ENCODE results near the gene SFXN3.

The SFXN3 gene

DNA sequence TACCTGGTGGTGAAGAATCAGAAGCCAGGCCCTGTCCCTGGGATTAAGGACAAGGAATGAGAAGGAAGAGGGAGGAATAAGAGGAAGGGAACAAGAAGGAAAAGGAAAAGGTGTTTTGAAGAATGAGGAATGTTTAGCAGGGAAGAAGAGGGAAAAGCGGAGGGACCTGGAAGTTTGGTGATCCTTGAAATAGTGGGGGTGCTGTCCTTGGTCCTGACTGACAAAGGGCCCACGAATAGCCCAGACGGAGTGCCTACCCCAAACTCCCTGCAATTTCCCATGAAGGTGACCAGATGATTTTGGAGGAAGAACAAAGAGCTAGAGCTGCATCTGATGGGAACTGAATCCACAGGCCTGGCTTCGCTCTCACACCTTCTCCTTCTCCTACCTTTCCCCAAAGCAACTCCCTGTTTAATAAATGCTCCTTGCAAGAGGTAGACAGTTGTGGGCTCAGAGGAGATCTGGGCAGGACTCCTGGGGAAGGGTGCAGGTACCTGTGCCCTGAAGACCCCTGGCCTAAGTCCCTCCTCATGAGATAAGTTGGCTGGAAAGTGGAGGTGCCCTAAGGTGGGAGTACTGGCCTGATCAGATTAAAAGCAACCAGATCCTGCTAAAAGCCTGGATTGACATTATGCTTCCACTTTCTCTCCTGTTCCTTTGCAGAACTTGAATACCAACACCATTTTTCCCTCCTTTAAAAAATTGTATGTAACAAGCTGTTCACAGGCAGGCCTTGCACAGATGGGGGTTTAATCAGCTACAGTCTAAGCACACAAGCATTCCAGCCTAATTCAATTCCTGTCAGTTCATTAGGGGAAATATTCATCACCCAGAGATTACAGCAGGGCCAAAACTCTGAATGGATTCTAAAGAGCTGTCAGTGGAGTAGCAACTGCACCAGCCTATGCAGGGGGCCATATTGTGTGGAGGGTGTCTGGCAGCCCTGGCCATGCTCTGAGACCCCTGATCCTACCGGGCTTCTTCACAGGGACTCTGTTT is 50.2 kb downstream of the SFXN3 start:
- no peak for DNase-seq

DNA sequence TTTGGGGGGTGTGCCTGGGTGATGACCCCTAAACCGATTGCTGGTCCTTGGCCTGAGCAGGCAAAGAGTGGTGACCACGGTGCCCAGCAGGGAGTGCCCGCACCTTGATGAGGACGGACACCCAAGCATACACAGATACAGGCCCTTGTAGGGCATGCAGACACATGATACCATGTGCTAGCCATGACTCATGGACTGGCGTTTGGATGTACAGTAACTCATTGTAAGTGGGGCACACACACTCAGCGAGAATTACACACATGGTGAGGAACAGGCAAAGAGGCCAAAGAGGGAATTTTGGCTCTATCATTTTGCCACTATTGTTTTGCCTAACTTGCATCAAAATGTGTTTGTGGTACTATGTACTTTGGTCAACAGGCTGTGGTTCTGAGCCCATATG is 54.8 kb downstream of the SFXN3 start:
- no peak for DNase-seq

DNA sequence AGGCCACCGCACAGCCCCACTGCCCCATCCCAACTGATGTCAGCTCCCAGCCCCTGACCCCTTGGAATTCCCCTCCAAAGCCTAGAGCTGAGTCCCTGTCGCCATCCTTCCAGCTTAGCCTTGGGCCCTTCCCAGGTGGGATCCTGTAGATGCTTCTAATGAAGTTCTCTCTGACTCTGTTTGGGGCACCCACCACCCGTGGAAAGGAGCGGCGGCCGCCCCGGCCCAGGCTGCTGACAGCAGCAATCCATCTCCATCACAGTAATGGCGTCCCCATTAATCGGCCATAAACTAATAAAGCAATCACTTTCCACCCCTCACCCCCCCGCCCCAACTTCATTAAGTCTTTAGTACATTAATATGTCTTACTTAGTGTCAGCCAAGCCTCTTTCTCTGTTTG is 56.3 kb downstream of the SFXN3 start:
- no peak for DNase-seq

DNA sequence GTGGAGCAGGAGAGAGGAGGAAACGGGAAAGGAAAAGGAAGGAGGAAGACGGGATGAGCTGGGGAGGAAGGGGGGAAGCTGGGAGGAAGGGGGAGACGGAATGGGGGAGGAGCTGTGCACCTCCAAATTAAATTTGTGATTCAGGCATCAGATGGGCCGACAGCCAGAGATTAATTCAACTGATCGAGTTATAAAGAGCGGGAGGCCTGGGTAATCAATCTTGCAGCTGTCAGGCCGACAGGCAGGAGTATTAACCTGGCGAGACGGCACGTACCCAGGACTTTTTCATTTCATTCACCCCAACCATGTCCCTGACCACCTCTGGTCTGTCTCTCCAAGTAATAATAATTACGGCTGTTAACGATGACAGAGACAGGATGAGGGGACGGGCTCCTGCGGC is 56.9 kb downstream of the SFXN3 start:
- DNase-seq = no peak

DNA sequence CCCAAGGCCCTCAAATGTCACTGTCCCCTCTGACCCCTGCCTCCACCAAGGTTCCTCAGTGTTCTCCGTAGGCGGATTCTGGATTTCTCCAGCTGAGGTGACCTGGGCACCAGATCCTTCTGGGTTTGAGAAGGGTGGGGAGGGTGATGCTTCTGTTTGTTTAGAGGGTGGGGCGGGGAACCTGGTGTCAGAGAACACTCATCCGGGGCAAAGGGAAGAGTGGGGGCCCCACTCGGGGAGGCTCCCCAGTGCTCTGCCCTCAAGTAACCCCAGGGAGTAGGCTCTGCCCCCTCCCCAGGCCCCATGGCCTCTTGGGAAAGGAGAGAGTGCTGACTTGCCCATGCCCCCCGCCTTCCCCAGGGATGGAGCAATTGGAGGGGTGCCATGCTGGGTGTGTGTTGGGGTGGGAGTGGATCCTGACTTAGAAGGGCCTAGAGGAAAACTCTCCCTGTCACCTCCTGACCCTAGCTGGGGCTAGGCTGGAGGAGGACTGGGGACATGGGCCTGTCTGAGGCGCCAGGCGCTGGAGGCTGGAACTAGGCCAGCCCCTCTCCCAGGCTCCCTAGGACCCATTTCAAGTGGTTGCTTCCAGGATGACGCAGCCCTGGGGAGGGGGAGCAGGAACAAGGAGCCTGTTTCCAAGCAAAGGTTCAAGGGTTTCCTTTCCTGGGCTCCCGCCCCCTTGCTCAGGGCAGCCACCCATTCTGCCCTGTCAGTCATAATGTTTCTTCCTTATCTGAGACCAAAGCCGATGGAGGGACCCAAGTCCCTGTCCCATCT is 58.7 kb downstream of the SFXN3 start:
- no peak for DNase-seq

DNA sequence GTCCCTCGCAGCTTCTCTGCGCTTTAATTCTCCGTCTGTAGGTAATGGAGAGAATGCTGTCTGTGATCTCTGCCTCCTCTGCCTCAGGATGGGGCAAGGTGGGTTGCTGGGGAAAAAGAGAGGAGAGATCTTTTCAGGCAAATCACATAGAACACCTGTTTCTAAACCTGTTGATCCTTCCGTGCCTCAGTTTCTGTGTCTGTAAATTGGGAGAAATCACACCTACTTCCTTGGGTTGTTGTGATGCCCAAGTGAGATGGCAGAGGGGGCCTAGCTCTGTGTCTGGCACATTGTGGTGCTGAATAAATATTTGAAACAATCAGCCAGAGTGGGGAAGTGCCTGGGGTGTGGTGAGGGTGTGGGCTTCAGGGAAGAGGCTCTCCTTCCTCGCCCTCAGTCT is 59.6 kb downstream of the SFXN3 start:
- DNase-seq = no peak

Data from NCI-H1092 (cell line).